NB4 (cell line): ENCODE data around the gene C14orf93.

ENCODE experiments used
- CTCF ChIP-seq: IDR thresholded peaks from one replicate; pipeline ENCODE4 v1.5.1; 2012; ENCODE audit warnings: low read depth, low read length
- POLR2A ChIP-seq: IDR thresholded peaks from 2 replicates; pipeline ENCODE4 v1.6.1; 2011; ENCODE audit warnings: mild to moderate bottlenecking; ENCODE audit not compliant: insufficient read length; ENCODE audit errors: extremely low read depth

GRCh38 chr14:23051141-23052057 is 41.5 kb upstream of the C14orf93 start:
- TF ChIP-seq CTCF, result no peak
- TF ChIP-seq POLR2A, result no peak
